Eye (tissue), 1 donor: ENCODE results near the gene POU2AF1.
A peak's percentile ranks its signal among the peaks of the same experiment; 100 is the strongest.

Experiments used
- DNase-seq: peaks from one replicate; pipeline ENCODE4 v3.0.0-alpha.2; 2015

POU2AF1 gene

GRCh38 chr11:111378861-111379601 is at the start of gene POU2AF1:
TSS of gene POU2AF1 (minus strand) at chr11:111379275. CDS start at chr11:111379177, 98 bp downstream.
- DNase-seq, result peak; percentile 12

- no peak for DNase-seq
Measured at GRCh38 chr11:111428113-111428876, 49.2 kb upstream of the POU2AF1 start.

- peak; percentile 64 for DNase-seq
Measured at GRCh38 chr11:111427471-111427912, 48.4 kb upstream of the POU2AF1 start.

GRCh38 chr11:111426617-111427016 is 47.5 kb upstream of the POU2AF1 start:
- no peak for DNase-seq

GRCh38 chr11:111423250-111423615 is 44.2 kb upstream of the POU2AF1 start:
- no peak for DNase-seq

GRCh38 chr11:111422494-111423249 is 43.6 kb upstream of the POU2AF1 start:
- DNase-seq, result peak; percentile 57

GRCh38 chr11:111421251-111421650 is 42.2 kb upstream of the POU2AF1 start:
- DNase-seq, result no peak

- no peak for DNase-seq
Measured at GRCh38 chr11:111419641-111420327, 40.7 kb upstream of the POU2AF1 start.

- DNase-seq, result no peak
Measured at GRCh38 chr11:111419181-111419580, 40.1 kb upstream of the POU2AF1 start.

- DNase-seq, result no peak
Measured at GRCh38 chr11:111418436-111418787, 39.3 kb upstream of the POU2AF1 start.

GRCh38 chr11:111417766-111418435 is 38.8 kb upstream of the POU2AF1 start:
- peak; percentile 75 for DNase-seq

- peak; percentile 10 for DNase-seq
Measured at GRCh38 chr11:111417011-111417765, 38.1 kb upstream of the POU2AF1 start.

GRCh38 chr11:111416231-111416960 is 37.3 kb upstream of the POU2AF1 start:
- DNase-seq, result no peak

GRCh38 chr11:111414936-111415335 is 35.9 kb upstream of the POU2AF1 start:
- no peak for DNase-seq

- DNase-seq, result no peak
Measured at GRCh38 chr11:111414267-111414931, 35.3 kb upstream of the POU2AF1 start.

- no peak for DNase-seq
Measured at GRCh38 chr11:111413849-111414248, 34.8 kb upstream of the POU2AF1 start.

GRCh38 chr11:111412293-111412692 is 33.2 kb upstream of the POU2AF1 start:
- DNase-seq, result no peak

- DNase-seq, result no peak
Measured at GRCh38 chr11:111411456-111411855, 32.4 kb upstream of the POU2AF1 start.

GRCh38 chr11:111410951-111411350 is 31.9 kb upstream of the POU2AF1 start:
- no peak for DNase-seq

- no peak for DNase-seq
Measured at GRCh38 chr11:111409915-111410314, 30.8 kb upstream of the POU2AF1 start.
